Measurements from ENCODE around the gene SERTAD2. TPM values are rescaled to one million over a fixed set of nuclear protein-coding genes. Genes with fewer than 3 reads are reported as not detected.

SERTAD2 gene
- total and polyA plus RNA-seq, 2 experiments from 2014 or later: 6.2 to 6.4 TPM

DNA sequence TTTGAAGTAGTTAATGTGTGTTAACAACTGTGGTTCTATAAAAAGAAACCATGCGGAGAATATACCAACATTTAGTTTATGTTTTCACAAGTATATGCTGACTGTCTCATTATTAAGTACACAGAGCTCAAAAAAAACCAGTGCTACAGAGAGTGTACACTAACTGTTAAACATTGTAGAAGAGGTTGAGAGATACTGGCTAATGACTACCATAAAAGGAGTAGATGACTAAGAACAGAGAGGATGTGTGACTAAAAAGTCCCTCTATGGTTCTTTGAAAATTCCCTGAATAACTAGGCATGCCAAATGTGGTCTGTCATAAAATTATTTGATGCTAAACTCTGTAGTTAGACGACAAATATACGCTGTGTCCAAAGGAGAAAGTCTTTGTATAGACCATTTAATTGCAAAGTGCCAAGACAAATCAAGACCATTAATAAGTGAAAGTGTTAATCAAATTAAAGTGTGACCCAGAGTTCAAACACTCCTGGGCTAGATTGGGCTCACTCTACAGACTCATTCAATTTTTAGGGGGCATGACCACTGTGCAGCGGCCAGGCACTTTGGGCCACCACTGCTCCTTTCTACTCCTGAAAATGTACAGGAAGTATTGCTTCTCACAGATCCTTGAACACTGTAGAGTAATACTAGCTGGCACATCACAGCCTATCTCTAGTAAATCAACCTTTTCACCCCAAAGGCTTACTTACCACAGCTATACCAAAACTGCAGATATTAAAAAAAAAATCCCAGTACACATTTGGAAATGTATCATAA, 45.1 kb upstream of the SERTAD2 start:
- no peak overlapping the region for H3K4me3 ChIP-seq
- ATAC-seq (no peak), DNase-seq (ENCODE audit: low spot score) (no peak)
- Mint-ChIP-seq H3K27me3 (ENCODE audit: insufficient read depth, low read depth, poor library complexity) (no peaks in the 10 kb centered on the region), H3K27ac (no peak overlapping the region; the same call in 1 of the 2 replicates), H3K36me3 (ENCODE audit: low read depth) (no peaks in the 10 kb centered on the region), H3K9me3 (no peaks in the 10 kb centered on the region), H3K4me1 (peaks cover 12% of the 10 kb centered on the region), H3K4me3 (no peak overlapping the region)
- no peak overlapping the region for H2AFZ ChIP-seq
- no peaks in the 10 kb centered on the region for H3K27me3 ChIP-seq (ENCODE audit: insufficient read depth)
- H3F3A ChIP-seq (replicated peaks; ENCODE audit: low read depth): no peaks in the 10 kb centered on the region
- no peaks in the 10 kb centered on the region for H3K79me2 ChIP-seq (replicated peaks; ENCODE audit: insufficient read depth)
- no peaks in the 10 kb centered on the region for H3K4me1 ChIP-seq (ENCODE audit: insufficient read depth)
- H3K27ac ChIP-seq (ENCODE audit: low read depth): no peak overlapping the region
- TF ChIP-seq ZNF114 (CRISPR knock-in tag; IDR thresholded peaks at IDR 0.05) (no peak), EZH2phosphoT487 (IDR thresholded peaks at IDR 0.05; ENCODE audit: unreplicated experiment) (no peak), STAT1 (IDR thresholded peaks at IDR 0.05; ENCODE audit: unreplicated experiment) (no peak), EZH2 (IDR thresholded peaks at IDR 0.05; ENCODE audit: low read depth, unreplicated experiment) (no peak), JUNB (IDR thresholded peaks at IDR 0.05; ENCODE audit: unreplicated experiment) (no peak), POLR2AphosphoS5 (IDR thresholded peaks at IDR 0.05; ENCODE audit: low read depth) (no peak), NANOG (IDR thresholded peaks at IDR 0.05; ENCODE audit: borderline replicate concordance) (no peak), ZNF331 (CRISPR knock-in tag; IDR thresholded peaks at IDR 0.05; ENCODE audit: low read depth) (no peak), CREB1 (CRISPR knock-in tag; IDR thresholded peaks at IDR 0.05; ENCODE audit: low read depth) (no peak)
- TF ChIP-seq, protein P1, sequence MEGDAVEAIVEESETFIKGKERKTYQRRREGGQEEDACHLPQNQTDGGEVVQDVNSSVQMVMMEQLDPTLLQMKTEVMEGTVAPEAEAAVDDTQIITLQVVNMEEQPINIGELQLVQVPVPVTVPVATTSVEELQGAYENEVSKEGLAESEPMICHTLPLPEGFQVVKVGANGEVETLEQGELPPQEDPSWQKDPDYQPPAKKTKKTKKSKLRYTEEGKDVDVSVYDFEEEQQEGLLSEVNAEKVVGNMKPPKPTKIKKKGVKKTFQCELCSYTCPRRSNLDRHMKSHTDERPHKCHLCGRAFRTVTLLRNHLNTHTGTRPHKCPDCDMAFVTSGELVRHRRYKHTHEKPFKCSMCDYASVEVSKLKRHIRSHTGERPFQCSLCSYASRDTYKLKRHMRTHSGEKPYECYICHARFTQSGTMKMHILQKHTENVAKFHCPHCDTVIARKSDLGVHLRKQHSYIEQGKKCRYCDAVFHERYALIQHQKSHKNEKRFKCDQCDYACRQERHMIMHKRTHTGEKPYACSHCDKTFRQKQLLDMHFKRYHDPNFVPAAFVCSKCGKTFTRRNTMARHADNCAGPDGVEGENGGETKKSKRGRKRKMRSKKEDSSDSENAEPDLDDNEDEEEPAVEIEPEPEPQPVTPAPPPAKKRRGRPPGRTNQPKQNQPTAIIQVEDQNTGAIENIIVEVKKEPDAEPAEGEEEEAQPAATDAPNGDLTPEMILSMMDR (conservative IDR thresholded peaks at IDR 0.05; ENCODE audit: low read depth in 2 of 2): no peak
- TF ChIP-seq, protein P2, sequence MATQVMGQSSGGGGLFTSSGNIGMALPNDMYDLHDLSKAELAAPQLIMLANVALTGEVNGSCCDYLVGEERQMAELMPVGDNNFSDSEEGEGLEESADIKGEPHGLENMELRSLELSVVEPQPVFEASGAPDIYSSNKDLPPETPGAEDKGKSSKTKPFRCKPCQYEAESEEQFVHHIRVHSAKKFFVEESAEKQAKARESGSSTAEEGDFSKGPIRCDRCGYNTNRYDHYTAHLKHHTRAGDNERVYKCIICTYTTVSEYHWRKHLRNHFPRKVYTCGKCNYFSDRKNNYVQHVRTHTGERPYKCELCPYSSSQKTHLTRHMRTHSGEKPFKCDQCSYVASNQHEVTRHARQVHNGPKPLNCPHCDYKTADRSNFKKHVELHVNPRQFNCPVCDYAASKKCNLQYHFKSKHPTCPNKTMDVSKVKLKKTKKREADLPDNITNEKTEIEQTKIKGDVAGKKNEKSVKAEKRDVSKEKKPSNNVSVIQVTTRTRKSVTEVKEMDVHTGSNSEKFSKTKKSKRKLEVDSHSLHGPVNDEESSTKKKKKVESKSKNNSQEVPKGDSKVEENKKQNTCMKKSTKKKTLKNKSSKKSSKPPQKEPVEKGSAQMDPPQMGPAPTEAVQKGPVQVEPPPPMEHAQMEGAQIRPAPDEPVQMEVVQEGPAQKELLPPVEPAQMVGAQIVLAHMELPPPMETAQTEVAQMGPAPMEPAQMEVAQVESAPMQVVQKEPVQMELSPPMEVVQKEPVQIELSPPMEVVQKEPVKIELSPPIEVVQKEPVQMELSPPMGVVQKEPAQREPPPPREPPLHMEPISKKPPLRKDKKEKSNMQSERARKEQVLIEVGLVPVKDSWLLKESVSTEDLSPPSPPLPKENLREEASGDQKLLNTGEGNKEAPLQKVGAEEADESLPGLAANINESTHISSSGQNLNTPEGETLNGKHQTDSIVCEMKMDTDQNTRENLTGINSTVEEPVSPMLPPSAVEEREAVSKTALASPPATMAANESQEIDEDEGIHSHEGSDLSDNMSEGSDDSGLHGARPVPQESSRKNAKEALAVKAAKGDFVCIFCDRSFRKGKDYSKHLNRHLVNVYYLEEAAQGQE (IDR thresholded peaks at IDR 0.05; ENCODE audit: unreplicated experiment): no peak
- TF ChIP-seq, protein P3, sequence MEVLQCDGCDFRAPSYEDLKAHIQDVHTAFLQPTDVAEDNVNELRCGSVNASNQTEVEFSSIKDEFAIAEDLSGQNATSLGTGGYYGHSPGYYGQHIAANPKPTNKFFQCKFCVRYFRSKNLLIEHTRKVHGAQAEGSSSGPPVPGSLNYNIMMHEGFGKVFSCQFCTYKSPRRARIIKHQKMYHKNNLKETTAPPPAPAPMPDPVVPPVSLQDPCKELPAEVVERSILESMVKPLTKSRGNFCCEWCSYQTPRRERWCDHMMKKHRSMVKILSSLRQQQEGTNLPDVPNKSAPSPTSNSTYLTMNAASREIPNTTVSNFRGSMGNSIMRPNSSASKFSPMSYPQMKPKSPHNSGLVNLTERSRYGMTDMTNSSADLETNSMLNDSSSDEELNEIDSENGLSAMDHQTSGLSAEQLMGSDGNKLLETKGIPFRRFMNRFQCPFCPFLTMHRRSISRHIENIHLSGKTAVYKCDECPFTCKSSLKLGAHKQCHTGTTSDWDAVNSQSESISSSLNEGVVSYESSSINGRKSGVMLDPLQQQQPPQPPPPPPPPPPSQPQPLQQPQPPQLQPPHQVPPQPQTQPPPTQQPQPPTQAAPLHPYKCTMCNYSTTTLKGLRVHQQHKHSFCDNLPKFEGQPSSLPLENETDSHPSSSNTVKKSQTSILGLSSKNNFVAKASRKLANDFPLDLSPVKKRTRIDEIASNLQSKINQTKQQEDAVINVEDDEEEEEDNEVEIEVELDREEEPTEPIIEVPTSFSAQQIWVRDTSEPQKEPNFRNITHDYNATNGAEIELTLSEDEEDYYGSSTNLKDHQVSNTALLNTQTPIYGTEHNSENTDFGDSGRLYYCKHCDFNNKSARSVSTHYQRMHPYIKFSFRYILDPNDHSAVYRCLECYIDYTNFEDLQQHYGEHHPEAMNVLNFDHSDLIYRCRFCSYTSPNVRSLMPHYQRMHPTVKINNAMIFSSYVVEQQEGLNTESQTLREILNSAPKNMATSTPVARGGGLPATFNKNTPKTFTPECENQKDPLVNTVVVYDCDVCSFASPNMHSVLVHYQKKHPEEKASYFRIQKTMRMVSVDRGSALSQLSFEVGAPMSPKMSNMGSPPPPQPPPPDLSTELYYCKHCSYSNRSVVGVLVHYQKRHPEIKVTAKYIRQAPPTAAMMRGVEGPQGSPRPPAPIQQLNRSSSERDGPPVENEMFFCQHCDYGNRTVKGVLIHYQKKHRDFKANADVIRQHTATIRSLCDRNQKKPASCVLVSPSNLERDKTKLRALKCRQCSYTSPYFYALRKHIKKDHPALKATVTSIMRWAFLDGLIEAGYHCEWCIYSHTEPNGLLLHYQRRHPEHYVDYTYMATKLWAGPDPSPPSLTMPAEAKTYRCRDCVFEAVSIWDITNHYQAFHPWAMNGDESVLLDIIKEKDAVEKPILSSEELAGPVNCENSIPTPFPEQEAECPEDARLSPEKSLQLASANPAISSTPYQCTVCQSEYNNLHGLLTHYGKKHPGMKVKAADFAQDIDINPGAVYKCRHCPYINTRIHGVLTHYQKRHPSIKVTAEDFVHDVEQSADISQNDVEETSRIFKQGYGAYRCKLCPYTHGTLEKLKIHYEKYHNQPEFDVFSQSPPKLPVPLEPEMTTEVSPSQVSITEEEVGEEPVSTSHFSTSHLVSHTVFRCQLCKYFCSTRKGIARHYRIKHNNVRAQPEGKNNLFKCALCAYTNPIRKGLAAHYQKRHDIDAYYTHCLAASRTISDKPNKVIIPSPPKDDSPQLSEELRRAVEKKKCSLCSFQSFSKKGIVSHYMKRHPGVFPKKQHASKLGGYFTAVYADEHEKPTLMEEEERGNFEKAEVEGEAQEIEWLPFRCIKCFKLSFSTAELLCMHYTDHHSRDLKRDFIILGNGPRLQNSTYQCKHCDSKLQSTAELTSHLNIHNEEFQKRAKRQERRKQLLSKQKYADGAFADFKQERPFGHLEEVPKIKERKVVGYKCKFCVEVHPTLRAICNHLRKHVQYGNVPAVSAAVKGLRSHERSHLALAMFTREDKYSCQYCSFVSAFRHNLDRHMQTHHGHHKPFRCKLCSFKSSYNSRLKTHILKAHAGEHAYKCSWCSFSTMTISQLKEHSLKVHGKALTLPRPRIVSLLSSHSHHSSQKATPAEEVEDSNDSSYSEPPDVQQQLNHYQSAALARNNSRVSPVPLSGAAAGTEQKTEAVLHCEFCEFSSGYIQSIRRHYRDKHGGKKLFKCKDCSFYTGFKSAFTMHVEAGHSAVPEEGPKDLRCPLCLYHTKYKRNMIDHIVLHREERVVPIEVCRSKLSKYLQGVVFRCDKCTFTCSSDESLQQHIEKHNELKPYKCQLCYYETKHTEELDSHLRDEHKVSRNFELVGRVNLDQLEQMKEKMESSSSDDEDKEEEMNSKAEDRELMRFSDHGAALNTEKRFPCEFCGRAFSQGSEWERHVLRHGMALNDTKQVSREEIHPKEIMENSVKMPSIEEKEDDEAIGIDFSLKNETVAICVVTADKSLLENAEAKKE (CRISPR knock-in tag; IDR thresholded peaks at IDR 0.05): no peak
- TF ChIP-seq, protein P4, sequence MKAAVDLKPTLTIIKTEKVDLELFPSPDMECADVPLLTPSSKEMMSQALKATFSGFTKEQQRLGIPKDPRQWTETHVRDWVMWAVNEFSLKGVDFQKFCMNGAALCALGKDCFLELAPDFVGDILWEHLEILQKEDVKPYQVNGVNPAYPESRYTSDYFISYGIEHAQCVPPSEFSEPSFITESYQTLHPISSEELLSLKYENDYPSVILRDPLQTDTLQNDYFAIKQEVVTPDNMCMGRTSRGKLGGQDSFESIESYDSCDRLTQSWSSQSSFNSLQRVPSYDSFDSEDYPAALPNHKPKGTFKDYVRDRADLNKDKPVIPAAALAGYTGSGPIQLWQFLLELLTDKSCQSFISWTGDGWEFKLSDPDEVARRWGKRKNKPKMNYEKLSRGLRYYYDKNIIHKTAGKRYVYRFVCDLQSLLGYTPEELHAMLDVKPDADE (IDR thresholded peaks at IDR 0.05): no peak
- no peaks in the 10 kb centered on the region; the same call in 1 of the 2 replicates for H3K9me2 ChIP-seq (ENCODE audit: insufficient read depth)
- H3K36me3 ChIP-seq (ENCODE audit: insufficient read depth): no peaks in the 10 kb centered on the region
- H3K4me2 ChIP-seq: no peak overlapping the region
- no peaks in the 10 kb centered on the region for H4K20me1 ChIP-seq (replicated peaks; ENCODE audit: insufficient read depth)

Data from GM23338 (cell line).